GM19025 (cell line): Measurements from ENCODE around the gene GZMM.
A peak's percentile ranks its signal among the peaks of the same experiment; 100 is the strongest.

ENCODE experiments used
- ATAC-seq: cut with Tn5 transposase; IDR thresholded peaks from one replicate; pipeline ENCODE4 v1.9.1; 2021; ENCODE audit warnings: mild to moderate bottlenecking, low read depth, moderate library complexity; ENCODE audit not compliant: unreplicated experiment

GZMM gene

GRCh38 chr19:543910-544608 is at the start of gene GZMM:
Gene GZMM (plus strand): TSS chr19:544053. CDS start chr19:544072, 19 bp downstream.
- ATAC-seq, result no peak

- ATAC-seq, result no peak
Observed at GRCh38 chr19:494171-495080, 49.4 kb upstream of the GZMM start.

- no peak for ATAC-seq
Observed at GRCh38 chr19:495081-495401, 48.8 kb upstream of the GZMM start.

GRCh38 chr19:495402-496111 is 48.3 kb upstream of the GZMM start:
- no peak for ATAC-seq

- ATAC-seq, result no peak
Observed at GRCh38 chr19:496112-496665, 47.7 kb upstream of the GZMM start, which contains the start of gene MADCAM1. Gene MADCAM1 (plus strand): TSS chr19:496486. CDS start chr19:496500, 14 bp downstream.

GRCh38 chr19:496986-497385 is 46.9 kb upstream of the GZMM start:
- ATAC-seq, result no peak

GRCh38 chr19:497491-497868 is 46.4 kb upstream of the GZMM start:
- no peak for ATAC-seq

- ATAC-seq, result no peak
Observed at GRCh38 chr19:497869-498510, 45.9 kb upstream of the GZMM start.

- no peak for ATAC-seq
Observed at GRCh38 chr19:498511-498891, 45.4 kb upstream of the GZMM start.

- ATAC-seq, result no peak
Observed at GRCh38 chr19:498977-499623, 44.8 kb upstream of the GZMM start.

GRCh38 chr19:501646-502045 is 42.2 kb upstream of the GZMM start:
- ATAC-seq, result no peak

GRCh38 chr19:504616-505015 is 39.2 kb upstream of the GZMM start:
- ATAC-seq, result no peak

- ATAC-seq, result peak; percentile 59
Observed at GRCh38 chr19:506404-507285, 37.2 kb upstream of the GZMM start.

GRCh38 chr19:507286-508203 is 36.3 kb upstream of the GZMM start, which contains the start of gene TPGS1:
Gene TPGS1 (plus strand): TSS chr19:507497. CDS start chr19:507507, 10 bp downstream.
- ATAC-seq, result peak; percentile 48

- no peak for ATAC-seq
Observed at GRCh38 chr19:508204-509150, 35.4 kb upstream of the GZMM start.

GRCh38 chr19:510606-511100 is 33.2 kb upstream of the GZMM start:
- no peak for ATAC-seq
